HG02678 (cell line): ENCODE data around the gene SUMF1.
"Not testable (repeated sequence)": the region's sequence is repeated elsewhere in the genome, so short reads cannot be mapped to it uniquely, and the experiment has no call there.

Source experiments
- ATAC-seq: cut with Tn5 transposase; IDR thresholded peaks from one replicate; pipeline ENCODE4 v1.9.1; 2021; ENCODE audit warnings: mild to moderate bottlenecking, moderate library complexity; ENCODE audit not compliant: unreplicated experiment

The SUMF1 gene

GRCh38 chr3:4341336-4341675 is 125.8 kb downstream of the SUMF1 start:
- ATAC-seq, result no peak

GRCh38 chr3:4340411-4341335 is 126.4 kb downstream of the SUMF1 start:
- ATAC-seq, result no peak

GRCh38 chr3:4340077-4340410 is 127.0 kb downstream of the SUMF1 start:
- ATAC-seq, result no peak

GRCh38 chr3:4338751-4339150 is 128.3 kb downstream of the SUMF1 start:
- no peak for ATAC-seq

GRCh38 chr3:4336850-4337546 is 130.1 kb downstream of the SUMF1 start:
- ATAC-seq, result no peak

- ATAC-seq, result no peak
These were observed 131.1 kb downstream of the SUMF1 start for GRCh38 chr3:4335840-4336562.

GRCh38 chr3:4334548-4334947 is 132.5 kb downstream of the SUMF1 start:
- no peak for ATAC-seq

GRCh38 chr3:4332991-4333390 is 134.1 kb downstream of the SUMF1 start:
- no peak for ATAC-seq

- no peak for ATAC-seq
These were observed 134.5 kb downstream of the SUMF1 start for GRCh38 chr3:4332574-4332973.

GRCh38 chr3:4332111-4332510 is 135.0 kb downstream of the SUMF1 start:
- ATAC-seq, result no peak

- ATAC-seq, result not testable (repeated sequence)
These were observed 137.3 kb downstream of the SUMF1 start for GRCh38 chr3:4329806-4330205.

GRCh38 chr3:4326868-4327267 is 140.2 kb downstream of the SUMF1 start:
- ATAC-seq, result no peak

GRCh38 chr3:4323246-4324027 is 143.6 kb downstream of the SUMF1 start:
- ATAC-seq, result no peak

- ATAC-seq, result no peak
These were observed 144.4 kb downstream of the SUMF1 start for GRCh38 chr3:4322635-4323034.

GRCh38 chr3:4321732-4322131 is 145.3 kb downstream of the SUMF1 start:
- no peak for ATAC-seq

- no peak for ATAC-seq
These were observed 146.8 kb downstream of the SUMF1 start for GRCh38 chr3:4320096-4320911.

- ATAC-seq, result no peak
These were observed 152.4 kb downstream of the SUMF1 start for GRCh38 chr3:4314688-4315087.

GRCh38 chr3:4313606-4314293 is 153.3 kb downstream of the SUMF1 start:
- ATAC-seq, result no peak

- ATAC-seq, result no peak
These were observed 155.6 kb downstream of the SUMF1 start for GRCh38 chr3:4311496-4311895.
